RKO (cell line): ENCODE measurements around the gene MRPS35.
A peak's percentile ranks its signal among the peaks of the same experiment; 100 is the strongest.

Source experiments
- DNase-seq: peaks from one replicate; pipeline ENCODE4 v3.0.0-alpha.2; 2016; ENCODE audit warnings: low spot score

MRPS35 gene

DNA sequence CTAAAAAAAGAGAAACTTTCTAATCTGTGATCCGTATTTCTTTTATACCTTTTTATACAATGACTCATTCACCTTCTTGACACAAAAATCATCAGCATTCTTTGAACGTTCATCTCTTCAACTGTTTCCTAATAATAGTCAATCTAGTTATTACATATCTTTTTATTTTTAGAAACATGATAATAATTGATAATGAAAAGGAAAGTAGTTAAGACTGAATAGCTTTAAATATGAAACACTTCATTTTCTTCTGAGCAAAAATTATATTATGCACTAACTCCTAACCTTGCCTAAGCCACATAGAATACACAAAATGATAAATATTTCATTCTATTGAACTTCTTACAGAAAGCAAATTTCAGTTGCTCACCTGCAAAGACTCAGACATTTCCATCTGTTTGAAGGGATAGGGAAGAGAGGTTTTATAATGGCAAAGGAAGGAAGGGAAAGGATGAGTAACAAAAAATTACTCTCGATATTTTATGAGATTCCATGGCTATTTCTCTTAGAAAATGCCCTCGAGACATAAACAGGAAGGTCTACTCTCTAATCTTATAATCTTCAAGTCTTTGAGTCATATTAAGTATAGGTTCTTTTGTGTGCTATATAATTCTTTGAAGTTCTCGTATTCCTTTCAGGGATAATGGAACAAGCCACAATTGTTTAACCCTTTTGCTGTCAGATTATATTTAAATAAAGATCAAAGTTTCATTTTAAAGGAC lies 61.9 kb downstream of the MRPS35 start:
- no peak for DNase-seq

DNA sequence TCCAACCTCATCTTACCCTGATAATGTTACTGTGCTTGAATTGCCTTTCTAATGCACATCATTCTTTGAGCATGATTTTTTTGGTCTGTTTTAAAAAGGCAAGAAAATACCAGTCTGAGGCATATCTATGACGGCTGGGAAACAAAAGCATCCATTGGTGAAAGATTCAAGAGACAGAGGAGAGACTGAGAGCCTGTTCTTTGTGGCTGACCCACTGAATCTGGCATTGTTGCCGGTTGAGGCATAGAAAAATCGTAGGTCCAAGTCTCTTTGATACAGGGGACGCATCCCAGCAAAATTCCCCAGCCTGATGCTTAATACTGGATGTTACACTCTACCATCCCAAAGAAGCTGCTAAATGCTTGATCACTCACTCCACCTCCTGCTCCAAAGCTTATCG lies 66.5 kb downstream of the MRPS35 start:
- no peak for DNase-seq

DNA sequence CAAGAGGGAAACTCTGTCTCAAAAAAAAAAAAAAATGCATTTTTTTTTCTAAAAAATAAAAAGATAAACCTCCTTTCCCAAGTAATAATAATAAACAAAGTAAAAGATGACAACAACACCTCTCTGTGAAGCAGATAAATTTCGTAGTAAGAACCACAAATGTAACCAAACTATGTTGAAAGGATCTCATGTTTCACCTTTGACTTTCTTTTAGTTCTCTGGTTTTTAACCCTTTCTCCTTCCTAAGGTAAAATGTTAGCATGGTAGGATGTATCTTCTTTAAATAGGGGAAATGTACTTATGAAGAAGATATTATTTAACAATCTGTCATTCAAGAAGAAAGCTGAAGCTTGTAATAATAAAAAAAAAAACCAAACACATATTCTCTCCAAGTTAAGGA lies 67.6 kb downstream of the MRPS35 start:
- no peak for DNase-seq

DNA sequence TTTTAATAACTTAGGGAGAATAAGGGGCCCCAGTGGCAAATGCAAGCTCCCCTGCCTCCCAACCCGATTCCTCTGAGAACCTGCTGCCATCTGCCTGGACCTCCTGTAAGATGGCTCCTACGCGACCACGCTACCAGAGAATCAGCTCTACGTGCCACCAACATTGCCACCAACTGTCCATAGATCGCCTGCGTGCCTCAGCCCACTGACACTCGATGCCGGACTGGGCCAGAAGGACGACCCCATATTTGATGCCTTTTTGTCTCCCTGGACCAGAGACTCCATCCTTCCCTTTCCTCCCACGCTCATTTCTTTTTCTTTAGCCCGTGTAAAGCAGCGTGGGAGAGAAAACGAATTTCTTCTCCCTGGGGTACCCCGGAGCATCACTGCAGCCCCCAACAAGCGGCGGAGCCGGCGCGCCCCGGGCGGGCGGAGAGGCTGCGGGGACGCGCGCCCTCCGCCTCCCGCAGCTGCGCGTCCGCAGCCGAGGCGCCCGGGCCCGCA lies 68.8 kb downstream of the MRPS35 start:
- peak; percentile 12 for DNase-seq

DNA sequence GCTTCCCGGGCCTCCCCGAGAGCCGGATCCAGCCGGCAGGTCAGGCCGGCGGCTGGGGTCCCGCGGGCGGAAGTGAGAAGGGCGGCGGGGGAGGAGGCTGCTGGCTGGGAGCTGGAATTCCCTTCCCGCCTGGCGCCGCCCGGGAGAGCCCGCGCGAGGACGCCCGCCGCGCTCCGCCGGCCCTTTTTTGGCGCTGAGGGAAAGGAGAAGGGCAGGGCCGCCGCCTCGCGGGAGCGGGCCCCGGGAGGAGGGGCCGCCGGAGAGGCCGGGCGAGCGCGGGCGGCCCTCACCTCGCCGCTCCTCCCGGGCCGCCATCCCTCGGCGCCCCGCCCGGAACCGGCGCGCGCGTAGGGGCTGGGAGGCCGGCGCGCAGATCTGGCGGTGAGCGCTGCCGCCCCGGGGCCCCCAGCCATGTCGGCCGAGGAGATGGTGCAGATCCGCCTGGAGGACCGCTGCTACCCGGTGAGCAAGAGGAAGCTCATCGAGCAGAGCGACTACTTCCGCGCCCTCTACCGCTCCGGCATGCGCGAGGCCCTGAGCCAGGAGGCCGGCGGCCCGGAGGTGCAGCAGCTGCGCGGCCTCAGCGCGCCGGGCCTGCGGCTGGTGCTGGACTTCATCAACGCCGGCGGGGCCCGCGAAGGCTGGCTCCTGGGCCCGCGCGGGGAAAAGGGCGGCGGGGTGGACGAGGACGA lies 69.4 kb downstream of the MRPS35 start, which contains the start of the genes KLHL42 and MANSC4:
TSS of gene KLHL42 (plus strand) at position 314 of the 692 bp plus-strand sequence. CDS start at position 412, 98 bp downstream.
TSS of gene MANSC4 (minus strand) at position 317 of the 692 bp plus-strand sequence. CDS start 8,960 bp downstream, outside the sequence.
- DNase-seq, result peak; percentile 71

DNA sequence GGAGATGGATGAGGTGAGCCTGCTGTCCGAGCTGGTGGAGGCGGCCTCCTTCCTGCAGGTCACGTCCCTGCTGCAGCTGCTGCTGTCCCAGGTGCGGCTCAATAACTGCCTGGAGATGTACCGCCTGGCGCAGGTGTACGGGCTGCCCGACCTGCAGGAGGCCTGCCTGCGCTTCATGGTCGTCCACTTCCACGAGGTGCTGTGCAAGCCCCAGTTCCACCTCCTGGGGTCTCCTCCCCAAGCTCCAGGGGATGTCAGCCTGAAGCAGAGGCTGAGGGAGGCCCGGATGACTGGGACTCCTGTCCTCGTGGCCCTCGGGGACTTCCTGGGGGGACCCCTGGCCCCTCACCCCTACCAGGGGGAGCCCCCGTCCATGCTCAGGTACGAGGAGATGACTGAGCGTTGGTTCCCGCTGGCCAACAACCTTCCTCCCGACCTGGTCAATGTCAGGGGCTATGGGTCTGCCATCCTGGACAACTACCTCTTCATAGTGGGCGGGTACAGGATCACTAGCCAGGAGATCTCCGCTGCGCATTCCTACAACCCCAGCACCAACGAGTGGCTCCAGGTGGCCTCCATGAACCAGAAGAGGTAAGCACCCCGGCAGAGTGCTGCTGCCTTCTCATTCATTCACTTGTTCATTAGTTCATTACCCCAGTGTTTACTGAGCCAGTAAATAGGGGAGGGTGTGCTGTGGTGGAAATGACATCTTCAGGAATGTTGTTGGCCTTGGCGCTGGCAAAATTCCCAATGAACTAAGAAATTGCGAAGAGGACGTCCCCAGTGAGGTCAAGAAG lies 70.2 kb downstream of the MRPS35 start:
- DNase-seq, result peak; percentile 84

DNA sequence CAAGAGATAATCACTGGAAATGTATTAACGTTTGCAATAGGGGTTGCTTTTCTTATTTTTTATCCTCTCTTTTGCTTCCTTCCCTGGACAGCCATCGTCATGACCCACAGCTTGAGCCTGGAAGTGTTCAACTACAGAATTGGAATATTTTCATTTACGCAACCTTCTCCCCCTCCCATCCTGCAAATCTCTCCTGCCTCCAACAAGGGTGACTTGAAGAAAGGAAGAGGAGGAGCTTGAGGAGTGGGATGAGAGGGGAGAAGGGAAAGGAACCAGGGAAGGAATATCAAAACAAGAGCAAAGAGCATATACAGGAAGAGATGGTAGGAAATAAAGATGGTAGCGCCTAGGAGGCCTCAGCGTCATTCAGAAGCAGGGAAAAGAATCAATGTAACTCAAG lies 71.0 kb downstream of the MRPS35 start:
- DNase-seq, result peak; percentile 27

DNA sequence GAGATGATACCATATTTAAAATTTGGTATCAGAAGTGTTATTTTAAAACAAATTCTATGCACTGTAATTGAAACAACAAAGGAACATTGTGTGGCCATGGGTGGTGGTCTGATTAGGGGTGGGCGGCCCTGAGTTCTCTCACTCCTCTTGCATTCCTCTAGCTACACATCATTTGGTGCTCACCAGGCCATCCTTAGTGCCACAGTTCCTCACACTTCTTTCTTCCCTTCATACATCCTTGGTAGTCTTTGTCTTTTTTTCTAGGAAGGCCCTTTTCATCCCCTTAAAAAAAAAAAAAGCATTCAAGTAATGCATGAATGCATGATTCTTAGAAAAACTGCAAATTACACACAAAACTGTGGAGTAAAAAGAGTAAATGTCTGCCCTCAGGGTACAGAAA lies 71.8 kb downstream of the MRPS35 start:
- peak; percentile 18 for DNase-seq

DNA sequence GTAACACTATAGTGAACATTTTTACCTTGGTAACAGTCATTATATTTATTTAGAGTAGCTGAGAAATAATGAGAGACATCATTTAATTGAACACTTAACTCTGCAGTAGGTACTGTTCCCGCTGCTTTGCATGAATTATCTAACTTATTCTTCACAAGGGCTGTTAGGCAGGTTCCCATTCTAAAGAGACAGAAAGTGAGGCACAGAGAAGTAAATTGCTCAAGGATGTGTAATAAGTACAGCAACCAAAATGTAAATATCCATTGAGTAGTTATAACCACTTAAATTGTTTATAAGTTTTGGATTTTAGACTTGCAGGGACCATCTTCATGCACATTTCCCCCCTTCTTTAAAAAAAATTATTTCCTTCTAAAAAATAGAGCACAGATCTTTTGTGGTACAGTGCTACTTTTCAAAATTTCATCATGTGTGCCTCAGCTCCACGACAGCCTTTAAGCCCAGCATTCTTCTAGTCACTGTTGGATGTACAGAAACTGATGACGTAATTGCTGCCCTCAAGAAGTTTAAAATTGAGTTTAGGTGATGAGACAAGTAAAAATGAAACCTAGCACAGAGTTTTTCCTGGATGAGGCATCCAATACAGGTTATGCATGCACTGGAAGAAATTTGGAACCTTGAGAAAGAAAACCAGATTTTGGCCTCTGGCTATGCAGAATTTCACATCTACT lies 75.4 kb downstream of the MRPS35 start:
- DNase-seq, result peak; percentile 78

DNA sequence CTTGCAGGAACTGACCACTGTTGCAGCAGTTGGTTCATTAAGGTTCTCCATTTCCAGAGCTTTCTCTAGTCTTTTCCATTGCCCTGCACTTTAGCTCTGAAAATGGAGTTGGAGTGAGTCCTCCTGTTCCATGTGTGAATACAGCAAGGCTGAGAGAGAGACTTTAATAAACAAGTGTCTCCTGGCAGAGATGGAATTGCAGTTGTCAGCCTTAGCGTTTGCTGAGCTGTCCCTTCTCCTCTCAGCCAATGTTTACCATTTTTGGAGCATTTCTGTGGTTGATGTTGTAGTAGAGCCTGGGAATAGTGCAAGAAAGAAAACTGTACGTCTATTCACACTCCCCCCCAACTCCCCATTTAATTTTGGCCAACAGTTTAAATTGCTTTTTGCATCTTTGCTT lies 76.9 kb downstream of the MRPS35 start:
- DNase-seq, result no peak

DNA sequence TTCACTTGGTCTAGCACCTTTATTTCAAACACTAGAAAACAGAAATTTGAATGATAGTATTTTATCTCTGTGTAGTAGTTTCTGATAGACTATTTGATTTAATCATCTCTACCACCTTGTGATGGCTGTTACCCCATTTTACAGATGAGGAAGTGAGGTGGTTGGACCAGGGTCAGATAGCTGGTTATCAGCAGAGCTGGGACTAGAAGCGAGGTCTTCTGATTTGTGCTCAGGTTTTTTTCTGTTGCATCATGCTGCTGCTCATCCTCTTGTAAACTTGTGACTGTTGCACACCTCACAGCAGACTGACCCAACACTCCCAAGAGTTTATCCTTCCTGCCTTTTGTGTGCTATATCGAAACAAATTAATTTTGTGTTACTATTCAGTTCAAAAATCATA lies 79.5 kb downstream of the MRPS35 start:
- DNase-seq, result no peak

DNA sequence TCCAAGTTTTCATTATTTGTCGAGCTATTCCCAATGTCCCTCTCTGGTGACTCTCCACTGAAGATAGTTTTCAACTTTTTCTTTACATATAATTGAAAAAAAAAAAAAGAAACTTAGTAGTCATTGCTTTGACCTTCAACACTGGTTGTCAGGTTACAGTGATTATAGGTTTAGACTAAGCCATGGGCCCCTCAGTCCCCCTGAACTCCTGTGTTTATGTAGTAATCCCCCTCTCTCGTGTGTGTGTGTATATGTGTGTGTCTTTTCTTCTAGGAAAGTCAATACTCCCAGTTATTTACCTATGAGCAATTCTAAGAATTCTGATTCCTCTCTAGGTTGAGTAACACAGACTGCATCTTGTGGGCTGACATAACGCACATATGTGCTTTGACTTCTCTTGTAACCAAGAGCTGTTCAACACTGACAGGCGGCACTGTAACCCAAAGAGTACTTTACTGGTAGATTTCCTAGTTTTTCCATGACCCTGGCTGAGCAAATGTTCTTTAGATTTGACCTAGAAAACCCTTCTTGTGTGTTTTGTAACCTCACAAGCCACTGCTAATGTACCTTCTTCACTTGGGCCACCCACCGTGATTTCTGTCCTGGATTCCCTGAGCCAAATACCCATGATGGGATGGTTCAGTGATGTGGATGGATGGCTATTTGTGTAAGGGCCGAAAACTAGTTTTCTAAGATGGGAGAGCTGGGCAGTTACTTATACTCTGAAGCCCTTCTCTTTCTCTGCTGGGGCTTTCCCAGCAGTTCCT lies 84.4 kb downstream of the MRPS35 start:
- no peak for DNase-seq

DNA sequence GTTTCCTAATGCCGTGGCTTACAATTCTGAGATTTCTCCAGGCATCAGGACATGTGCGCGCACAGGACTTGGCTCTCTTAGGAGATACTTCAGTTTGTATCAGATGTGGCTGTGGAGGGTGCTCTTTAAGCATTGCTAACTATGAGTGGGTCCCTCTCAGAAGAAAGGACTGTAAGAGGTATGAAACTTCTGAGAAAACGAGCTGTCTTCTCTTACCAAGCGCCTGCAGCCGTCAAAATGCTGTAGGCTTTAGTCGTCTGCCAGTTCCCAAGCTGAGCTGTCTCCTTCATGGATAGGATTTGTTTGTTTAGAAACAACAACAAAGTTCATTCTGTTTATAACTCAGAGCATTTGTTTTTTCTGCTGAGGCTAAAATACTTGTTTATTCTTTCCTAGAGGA lies 85.5 kb downstream of the MRPS35 start:
- DNase-seq, result no peak

DNA sequence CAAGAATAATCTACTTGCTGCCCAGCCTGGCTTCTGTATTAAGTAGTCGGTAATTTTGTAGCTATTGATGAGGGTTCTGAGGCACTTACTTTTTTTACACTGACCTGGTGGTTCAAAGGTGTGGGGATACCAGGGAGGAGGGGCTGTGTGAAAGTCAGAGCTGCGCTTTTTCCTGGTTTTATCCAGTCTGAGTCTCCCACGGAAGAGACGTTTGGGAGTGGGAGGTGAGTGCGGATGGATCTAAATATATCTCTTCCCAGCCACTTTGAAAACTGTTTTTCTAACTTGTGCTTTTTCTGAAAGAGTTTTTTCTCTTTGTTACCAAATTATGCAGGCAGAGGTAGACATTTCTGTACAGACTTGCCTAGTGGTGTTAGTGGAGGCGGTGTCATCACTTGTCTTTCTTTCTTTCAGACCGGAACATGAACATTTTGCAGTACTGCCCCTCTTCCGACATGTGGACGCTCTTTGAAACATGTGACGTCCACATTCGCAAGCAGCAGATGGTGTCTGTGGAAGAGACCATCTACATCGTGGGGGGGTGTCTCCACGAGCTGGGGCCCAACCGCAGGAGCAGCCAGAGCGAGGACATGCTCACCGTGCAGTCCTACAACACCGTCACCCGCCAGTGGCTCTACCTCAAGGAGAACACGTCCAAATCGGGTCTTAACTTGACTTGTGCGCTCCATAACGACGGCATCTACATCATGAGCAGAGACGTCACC lies 86.8 kb downstream of the MRPS35 start:
- DNase-seq, result no peak

DNA sequence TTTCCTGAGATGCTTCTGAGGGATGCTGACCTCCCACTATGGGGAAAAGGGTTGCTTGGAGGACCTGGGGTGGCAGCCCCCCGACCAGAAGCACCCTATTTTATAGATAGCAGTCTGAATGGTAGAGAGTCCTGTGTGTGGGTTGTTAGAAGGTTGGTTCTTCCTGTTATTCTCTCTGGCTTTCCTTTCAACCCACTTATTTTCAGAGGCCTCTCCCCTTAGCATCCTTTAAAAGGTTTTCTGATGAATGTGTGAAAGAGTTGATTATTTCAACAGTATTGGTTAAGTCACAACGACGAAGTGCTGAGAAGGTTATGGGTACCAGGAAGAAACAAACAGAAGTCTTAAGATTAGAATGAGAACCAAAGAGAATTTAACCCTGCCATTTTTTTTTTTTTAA lies 90.2 kb downstream of the MRPS35 start:
- no peak for DNase-seq

DNA sequence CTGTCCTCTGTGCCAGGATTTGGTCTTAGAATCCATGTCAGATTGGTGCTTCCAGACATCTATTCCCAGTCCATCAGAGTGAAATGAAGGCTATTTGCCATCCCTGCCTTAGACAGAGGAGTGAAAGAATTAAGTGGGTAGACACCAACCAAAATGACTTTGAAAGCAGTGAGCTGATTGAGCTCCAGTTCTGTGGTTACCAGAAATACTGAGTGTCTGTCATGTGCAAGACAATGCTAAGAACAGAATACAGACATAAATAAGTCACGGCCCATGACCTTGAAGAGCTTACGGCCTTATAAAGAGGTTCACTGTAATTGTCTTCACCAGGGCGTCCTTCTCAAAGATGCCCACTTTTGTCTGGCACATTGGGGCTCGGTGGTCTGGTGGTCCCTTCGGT lies 91.0 kb downstream of the MRPS35 start:
- no peak for DNase-seq

DNA sequence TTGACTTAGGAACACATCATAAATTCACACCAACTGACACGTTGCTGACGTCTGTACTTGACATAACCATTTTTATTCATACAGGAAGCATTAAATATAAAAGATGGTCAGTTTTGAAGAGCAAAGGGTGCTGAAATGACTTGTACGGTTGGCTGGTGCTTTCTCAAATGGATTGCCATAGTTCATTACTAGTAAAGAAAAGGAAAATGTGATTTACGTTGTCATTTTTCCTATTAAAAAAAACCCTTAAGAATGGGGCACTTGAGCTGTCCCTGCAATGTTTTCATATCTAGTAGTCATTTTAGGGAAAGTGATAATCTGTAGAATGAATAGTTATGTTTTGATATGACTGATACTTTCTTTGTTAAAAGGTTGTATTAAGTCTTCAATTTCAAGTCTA lies 91.9 kb downstream of the MRPS35 start:
- no peak for DNase-seq

DNA sequence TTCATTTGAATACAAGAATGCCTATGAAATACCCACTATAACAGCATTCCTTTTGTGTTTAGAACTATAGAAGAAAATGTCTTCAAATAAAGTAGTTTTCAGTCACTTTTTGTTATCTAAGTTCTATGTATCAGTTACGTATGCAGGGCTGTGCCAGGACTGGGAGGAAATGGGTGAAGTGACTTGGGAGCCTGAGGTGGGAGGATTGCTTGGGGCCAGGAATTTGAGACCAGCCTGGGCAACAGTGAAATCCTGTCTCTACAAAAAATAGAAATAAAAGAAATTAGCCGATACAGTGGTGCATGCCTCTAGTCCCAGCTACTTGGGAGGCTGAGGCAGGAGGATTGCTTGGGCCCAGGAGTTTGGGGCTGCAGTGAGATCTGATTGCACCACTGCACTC lies 92.3 kb downstream of the MRPS35 start:
- no peak for DNase-seq

DNA sequence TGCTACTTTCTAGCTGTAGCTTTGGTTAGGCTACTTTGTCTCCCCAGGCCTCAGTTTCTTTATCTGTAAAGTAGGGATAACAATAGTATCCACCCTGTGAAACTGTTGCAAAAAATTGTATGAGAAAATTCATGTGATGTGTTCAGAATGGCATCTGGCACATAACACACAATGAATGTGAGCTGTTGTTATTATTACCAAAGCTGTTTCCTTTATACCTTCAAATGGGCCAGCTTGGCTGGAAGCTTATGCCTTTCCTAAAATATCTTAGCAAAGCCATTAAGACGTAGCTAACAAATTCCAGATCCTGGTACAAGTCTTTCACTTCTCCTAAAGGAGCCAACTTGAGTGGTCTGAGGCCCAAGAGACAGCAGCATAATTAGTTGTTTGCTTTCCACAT lies 94.6 kb downstream of the MRPS35 start:
- DNase-seq, result no peak
